H54 (cell line): ENCODE results near the gene VCL.
A peak's percentile ranks its signal among the peaks of the same experiment; 100 is the strongest.

Experiments used
- DNase-seq: peaks from one replicate; pipeline ENCODE4 v3.0.0; 2011; ENCODE audit warnings: low spot score, mixed read lengths; ENCODE audit not compliant: insufficient read length
- FAIRE-seq: peaks from 3 replicates; lab custom pipeline; 2011; peaks lifted over from hg19 to GRCh38; lab: Jason Lieb, UNC
- POLR2A ChIP-seq: IDR thresholded peaks from 2 replicates; pipeline ENCODE4 v1.6.1; 2011; ENCODE audit warnings: low read depth, mild to moderate bottlenecking, low read length

VCL gene

GRCh38 chr10:74096777-74097176 lies 98.9 kb downstream of the VCL start:
- TF ChIP-seq POLR2A, result no peak
- DNase-seq (no peak), FAIRE-seq (no peak)

GRCh38 chr10:74097776-74098175 lies 99.9 kb downstream of the VCL start:
- DNase-seq (no peak), FAIRE-seq (no peak)
- no peak for TF ChIP-seq POLR2A

- no peak for FAIRE-seq
- TF ChIP-seq POLR2A, result no peak
Measured at GRCh38 chr10:74099420-74099819, 101.5 kb downstream of the VCL start.

GRCh38 chr10:74099836-74100235 lies 101.9 kb downstream of the VCL start:
- DNase-seq (no peak), FAIRE-seq (no peak)
- no peak for TF ChIP-seq POLR2A

More at GRCh38 chr10:74099420-74099819, 101.5 kb downstream of the VCL start:
- no peak for DNase-seq

GRCh38 chr10:74103560-74104258 lies 105.8 kb downstream of the VCL start:
- DNase-seq (no peak), FAIRE-seq (peak; percentile 65)
- no peak for TF ChIP-seq POLR2A

- no peak for TF ChIP-seq POLR2A
- FAIRE-seq, result no peak
Measured at GRCh38 chr10:74104480-74104879, 106.6 kb downstream of the VCL start.

GRCh38 chr10:74104996-74105395 lies 107.1 kb downstream of the VCL start:
- no peak for FAIRE-seq
- DNase-seq, result no peak
- no peak for TF ChIP-seq POLR2A

More at GRCh38 chr10:74104480-74104879, 106.6 kb downstream of the VCL start:
- no peak for DNase-seq

- FAIRE-seq, result no peak
- TF ChIP-seq POLR2A, result no peak
Measured at GRCh38 chr10:74107391-74107790, 109.5 kb downstream of the VCL start.

GRCh38 chr10:74109452-74109851 lies 111.5 kb downstream of the VCL start:
- DNase-seq (no peak), FAIRE-seq (no peak)
- TF ChIP-seq POLR2A, result no peak

More at GRCh38 chr10:74107391-74107790, 109.5 kb downstream of the VCL start:
- no peak for DNase-seq

GRCh38 chr10:74110120-74110519 lies 112.2 kb downstream of the VCL start:
- no peak for TF ChIP-seq POLR2A
- FAIRE-seq, result no peak

GRCh38 chr10:74111799-74112198 lies 113.9 kb downstream of the VCL start:
- DNase-seq (no peak), FAIRE-seq (no peak)
- TF ChIP-seq POLR2A, result no peak

More at GRCh38 chr10:74110120-74110519, 112.2 kb downstream of the VCL start:
- no peak for DNase-seq

- FAIRE-seq, result no peak
- TF ChIP-seq POLR2A, result no peak
- no peak for DNase-seq
Measured at GRCh38 chr10:74113546-74113945, 115.6 kb downstream of the VCL start.

- TF ChIP-seq POLR2A, result no peak
- no peak for DNase-seq
- FAIRE-seq, result no peak
Measured at GRCh38 chr10:74114041-74114448, 116.1 kb downstream of the VCL start.

- FAIRE-seq (no peak), DNase-seq (no peak)
- no peak for TF ChIP-seq POLR2A
Measured at GRCh38 chr10:74117738-74118137, 119.8 kb downstream of the VCL start.

GRCh38 chr10:74118804-74119203 lies 120.9 kb downstream of the VCL start:
- FAIRE-seq (peak; percentile 93), DNase-seq (peak; percentile 74)
- no peak for TF ChIP-seq POLR2A
